Measurements from ENCODE around the gene OR2T8.

The OR2T8 gene

GRCh38 chr1:247933989-247934388 lies 13.9 kb downstream of the OR2T8 start:
- TF ChIP-seq GATA3 (IDR thresholded peaks at IDR 0.05; ENCODE audit: low read depth, low read length), result no peak
- no peak for TF ChIP-seq GATA2 (IDR thresholded peaks at IDR 0.05; ENCODE audit: low read depth, low read length)

GRCh38 chr1:247935781-247936180 lies 15.7 kb downstream of the OR2T8 start:
- TF ChIP-seq GATA3 (IDR thresholded peaks at IDR 0.05; ENCODE audit: low read depth, low read length), result no peak
- TF ChIP-seq GATA2 (IDR thresholded peaks at IDR 0.05; ENCODE audit: low read depth, low read length), result no peak

- no peak for TF ChIP-seq GATA2 (IDR thresholded peaks at IDR 0.05; ENCODE audit: low read depth, low read length)
These were observed 16.4 kb downstream of the OR2T8 start for GRCh38 chr1:247936415-247936814.

- no peak for TF ChIP-seq GATA3 (IDR thresholded peaks at IDR 0.05; ENCODE audit: low read depth, low read length)
- no peak for TF ChIP-seq GATA2 (IDR thresholded peaks at IDR 0.05; ENCODE audit: low read depth, low read length)
These were observed 22.6 kb downstream of the OR2T8 start for GRCh38 chr1:247942624-247943023.

- TF ChIP-seq GATA3 (IDR thresholded peaks at IDR 0.05; ENCODE audit: low read depth, low read length) (no peak), GATA2 (IDR thresholded peaks at IDR 0.05; ENCODE audit: low read depth, low read length) (no peak)
These were observed 28.5 kb downstream of the OR2T8 start, which contains the start of gene OR2L8 for GRCh38 chr1:247948558-247948957. TSS of gene OR2L8 (plus strand) at chr1:247948858. CDS start at chr1:247948858, 0 bp downstream.

- TF ChIP-seq GATA3 (IDR thresholded peaks at IDR 0.05; ENCODE audit: low read depth, low read length) (no peak), GATA2 (IDR thresholded peaks at IDR 0.05; ENCODE audit: low read depth, low read length) (no peak)
These were observed 33.4 kb downstream of the OR2T8 start for GRCh38 chr1:247953408-247953807.

GRCh38 chr1:247961791-247962190 lies 41.7 kb downstream of the OR2T8 start:
- no peak for TF ChIP-seq GATA2 (IDR thresholded peaks at IDR 0.05; ENCODE audit: low read depth, low read length)

GRCh38 chr1:247962911-247963588 lies 43.0 kb downstream of the OR2T8 start:
- TF ChIP-seq GATA2 (IDR thresholded peaks at IDR 0.05; ENCODE audit: low read depth, low read length) (no peak), GATA3 (IDR thresholded peaks at IDR 0.05; ENCODE audit: low read depth, low read length) (no peak)

GRCh38 chr1:247964933-247965332 lies 44.9 kb downstream of the OR2T8 start, which contains the start of gene OR2AK2:
TSS of gene OR2AK2 (plus strand) at chr1:247965233. CDS start at chr1:247965377, 144 bp downstream.
- TF ChIP-seq GATA3 (IDR thresholded peaks at IDR 0.05; ENCODE audit: low read depth, low read length), result no peak
- no peak for TF ChIP-seq GATA2 (IDR thresholded peaks at IDR 0.05; ENCODE audit: low read depth, low read length)

GRCh38 chr1:247966532-247967204 lies 46.6 kb downstream of the OR2T8 start:
- no peak for TF ChIP-seq GATA2 (IDR thresholded peaks at IDR 0.05; ENCODE audit: low read depth, low read length)
- no peak for TF ChIP-seq GATA3 (IDR thresholded peaks at IDR 0.05; ENCODE audit: low read depth, low read length)
